Dermis blood vessel endothelial cell (primary cell): Measurements from ENCODE around the gene ADISSP. TPM values are rescaled to one million over a fixed set of nuclear protein-coding genes. Genes with fewer than 3 reads are reported as not detected.

Experiments
- DNase-seq: peaks from one replicate; pipeline ENCODE4 v3.0.0; 2010
- total RNA-seq: library from RNA; depleted of rRNA; stranded (reverse); fragments of >200 nt; gene quantifications from 2 replicates; pipeline ENCODE4 v1.2.3, GENCODE V29; 2014

Gene ADISSP
- total RNA-seq, 1 donor from 2014 or later, result 12.1 TPM

DNA sequence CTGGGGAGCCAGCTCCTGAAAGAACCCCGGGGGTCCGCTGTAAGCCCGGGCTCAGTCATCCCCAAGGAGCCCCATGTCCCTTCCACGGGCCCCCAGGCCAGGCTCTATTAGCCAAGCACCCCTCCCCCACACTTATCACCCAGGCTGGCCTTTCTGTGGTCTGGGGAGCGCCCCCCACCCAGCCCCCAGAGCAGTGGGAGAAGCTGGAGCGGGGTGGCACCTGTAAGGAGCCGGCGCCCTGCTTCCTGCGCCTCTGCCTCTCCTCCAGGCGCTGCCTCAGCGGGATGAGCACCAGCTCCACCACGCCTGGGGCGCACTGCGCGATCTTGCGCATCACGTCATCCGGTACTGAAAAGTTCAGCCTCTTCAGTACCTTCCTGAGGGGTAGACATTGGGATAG, 11.4 kb upstream of the ADISSP start:
- DNase-seq, result no peak

DNA sequence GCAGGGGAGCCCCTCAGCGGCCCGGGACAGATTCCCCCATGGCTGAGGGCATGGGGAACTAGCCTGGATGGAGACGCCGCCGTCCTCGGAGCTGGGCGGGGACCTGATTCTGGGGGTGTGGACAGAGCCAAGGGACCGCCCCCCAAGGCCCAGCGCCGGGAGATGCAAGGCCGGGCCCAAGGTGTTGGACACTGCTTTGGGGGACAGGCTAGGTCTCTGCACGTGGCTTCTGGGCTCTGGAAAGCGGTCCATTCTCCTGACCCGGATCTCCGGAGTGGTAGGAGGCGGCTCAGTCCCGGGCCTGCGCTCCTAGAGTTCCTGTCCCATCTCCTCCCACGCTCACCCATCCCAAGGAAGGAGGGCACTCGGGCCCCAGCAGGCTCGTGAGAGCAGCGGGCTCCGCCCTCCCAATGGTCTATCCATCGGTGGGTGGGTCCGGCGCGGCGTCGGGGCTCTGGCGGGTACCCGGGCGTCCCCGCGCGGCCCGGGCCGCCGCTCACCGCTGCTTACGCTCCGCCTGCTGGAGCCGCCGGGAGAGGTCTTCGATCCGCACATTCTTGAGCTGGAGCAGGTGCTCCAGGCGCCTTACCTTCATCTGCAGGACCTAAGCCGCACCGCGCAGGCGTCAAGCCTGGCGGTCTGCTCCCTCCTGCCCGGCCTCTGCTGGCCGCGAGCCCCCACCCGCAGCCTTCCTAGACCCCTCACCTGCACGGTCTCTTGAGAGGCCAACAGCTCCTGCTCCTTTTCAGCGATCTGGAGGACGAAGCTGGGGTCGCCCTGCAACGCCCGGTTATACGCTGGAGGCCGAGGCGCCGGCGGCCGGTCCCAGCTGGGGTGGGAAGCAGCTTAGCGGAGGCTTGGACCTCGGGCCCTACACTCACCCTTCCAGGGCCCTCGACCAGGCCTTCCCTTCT, 10.4 kb upstream of the ADISSP start:
- peak; percentile 41 for DNase-seq

- no peak for DNase-seq
Observed at GRCh38 chr20:3777381-3777715, 9.8 kb upstream of the ADISSP start.

GRCh38 chr20:3775457-3776108, 8.0 kb upstream of the ADISSP start:
- no peak for DNase-seq

DNA sequence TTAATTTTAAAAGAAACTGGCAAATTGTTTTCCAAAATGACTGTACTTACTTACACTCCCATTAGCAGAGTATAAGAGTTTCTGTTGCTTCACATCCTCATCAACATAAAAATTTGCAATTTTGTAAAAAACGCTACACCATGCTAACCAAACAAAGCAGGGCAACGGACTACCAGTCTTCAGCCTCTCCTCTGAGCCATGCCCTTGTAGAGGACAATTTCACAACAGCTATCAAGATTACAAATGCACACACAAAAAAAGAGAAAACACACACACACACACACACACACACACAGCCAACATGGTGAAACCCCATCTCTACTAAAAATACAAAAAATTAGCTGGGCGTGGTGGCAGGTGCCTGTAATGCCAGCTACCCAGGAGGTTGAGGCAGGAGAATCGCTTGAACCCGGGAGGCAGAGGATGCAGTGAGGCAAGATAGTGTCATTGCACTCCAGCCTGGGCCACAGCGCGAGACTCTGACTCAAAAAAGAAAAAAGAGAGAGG, 4.1 kb upstream of the ADISSP start:
- DNase-seq, result no peak

DNA sequence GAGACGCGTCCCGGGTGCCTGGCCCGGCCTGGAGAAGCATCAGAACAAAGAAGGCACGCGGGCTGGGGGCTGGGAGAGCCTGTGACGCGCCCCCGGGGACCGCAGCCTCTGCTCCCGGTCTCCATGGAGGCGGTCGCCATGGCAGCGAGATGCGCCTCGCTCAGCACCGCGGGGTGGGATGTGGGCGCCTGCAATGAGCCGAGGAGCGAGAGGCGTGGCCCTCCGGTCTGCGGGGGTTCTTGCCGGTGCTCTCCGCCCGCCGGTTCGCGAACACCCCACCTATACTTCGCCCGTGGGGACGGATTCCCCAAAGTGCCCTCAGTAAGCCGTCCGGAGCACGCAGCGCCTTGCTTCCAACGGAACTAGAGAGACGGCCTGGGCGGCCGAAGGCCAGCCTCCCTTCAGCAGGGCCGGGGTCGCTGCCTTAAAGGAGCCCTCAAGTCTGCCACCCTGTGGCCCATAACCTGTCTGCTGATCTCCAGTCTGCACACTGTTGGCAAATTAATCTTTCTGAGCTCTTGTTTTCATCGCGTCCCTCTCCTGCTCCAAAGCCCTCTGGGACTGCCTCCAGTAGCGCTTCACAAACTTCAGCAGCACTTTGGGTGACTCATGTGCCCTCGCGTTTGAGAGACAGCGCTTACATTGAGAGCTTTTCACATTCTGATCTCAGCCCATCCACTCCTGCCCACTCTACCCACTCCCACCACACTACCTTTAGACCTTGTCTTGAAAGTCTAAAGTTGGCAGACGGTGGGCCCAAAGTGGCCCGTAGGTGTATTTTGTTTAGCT, 983 bp upstream of the ADISSP start:
- peak; percentile 86 for DNase-seq

DNA sequence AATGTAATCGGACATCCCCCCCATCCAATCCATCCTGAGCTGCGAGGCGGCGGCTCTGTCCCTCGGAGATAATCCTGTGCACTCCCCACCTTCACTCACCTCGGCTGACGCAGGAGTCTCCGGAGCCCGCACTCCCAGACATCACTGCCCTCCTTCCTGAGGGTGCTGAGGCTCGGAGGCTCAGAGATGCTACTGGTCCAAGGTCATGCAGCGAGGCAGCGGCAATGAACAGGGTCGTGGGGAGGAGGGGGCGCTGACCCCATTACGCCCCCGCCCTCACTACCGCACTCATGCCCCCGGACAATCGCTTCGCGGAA, 485 bp downstream of the ADISSP start:
- DNase-seq, result peak; percentile 19

DNA sequence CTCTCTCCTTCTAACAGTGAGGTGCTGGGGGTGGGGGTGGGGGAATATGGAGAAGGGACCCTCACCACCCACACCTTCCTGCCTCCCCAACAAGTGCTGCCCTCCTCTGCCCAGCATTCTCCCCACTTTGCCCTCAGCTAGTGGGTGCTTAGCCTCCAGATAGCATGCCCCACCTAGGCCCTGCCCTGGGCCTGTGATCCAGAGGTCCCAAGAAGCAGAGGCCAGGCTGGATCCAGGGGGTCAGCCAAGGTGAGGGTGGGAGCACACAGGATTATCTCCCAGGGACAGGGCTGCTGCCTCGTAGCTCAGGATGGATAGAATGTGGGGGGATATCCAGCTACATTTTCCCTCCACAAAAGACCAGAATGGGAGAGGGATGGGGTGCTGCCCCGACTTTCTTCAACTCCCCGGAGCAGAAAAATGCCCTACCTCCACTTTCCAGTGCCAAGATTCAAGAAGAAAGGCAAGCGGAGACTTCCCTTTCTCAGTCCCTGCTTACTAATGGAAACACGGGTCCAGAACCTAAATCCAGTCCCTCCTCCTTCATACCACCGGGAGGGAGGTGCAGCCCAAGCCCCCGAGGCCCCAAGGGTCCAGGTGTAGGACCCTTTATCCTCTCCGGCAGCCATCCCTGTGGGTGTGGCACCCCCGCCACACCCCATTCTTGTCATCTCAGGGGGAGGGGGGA, 987 bp downstream of the ADISSP start:
- no peak for DNase-seq

DNA sequence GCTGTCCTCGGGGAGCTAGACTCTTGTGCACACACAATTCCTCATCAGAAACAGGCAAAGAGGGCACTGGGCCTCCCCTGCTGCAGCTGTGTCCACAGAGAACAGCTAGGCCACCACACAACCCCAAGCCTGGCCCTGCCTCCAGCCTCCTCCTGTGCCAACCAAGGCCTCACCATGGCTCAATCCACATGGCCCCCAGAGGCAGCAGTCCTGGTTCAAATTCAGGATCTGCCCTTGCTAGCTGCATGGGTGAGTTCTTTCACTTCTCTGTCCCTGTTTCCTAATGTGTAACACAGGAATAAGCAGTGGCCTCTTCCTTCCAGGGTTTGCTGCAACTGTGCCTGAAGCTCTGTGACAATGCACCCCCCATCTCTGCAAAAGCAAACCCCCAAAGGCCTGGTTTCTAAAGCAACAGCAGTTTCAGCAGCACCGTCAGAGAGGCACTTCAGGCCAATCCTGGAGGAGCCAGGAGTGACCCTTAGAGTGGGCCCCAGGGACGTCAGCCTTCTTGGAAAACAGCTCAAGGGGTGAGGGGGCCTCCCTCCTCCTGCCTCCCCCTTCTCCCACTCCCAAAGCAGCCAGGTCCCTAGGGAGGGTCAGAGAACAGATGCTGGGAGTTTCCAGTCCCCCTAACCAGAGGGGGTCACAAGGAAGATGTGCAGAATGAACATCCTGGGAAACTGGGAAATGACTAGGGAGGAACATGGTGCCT, 2.2 kb downstream of the ADISSP start:
- no peak for DNase-seq

GRCh38 chr20:3764659-3765058, 2.9 kb downstream of the ADISSP start:
- DNase-seq, result no peak

GRCh38 chr20:3763671-3764601, 3.6 kb downstream of the ADISSP start:
- DNase-seq, result no peak

DNA sequence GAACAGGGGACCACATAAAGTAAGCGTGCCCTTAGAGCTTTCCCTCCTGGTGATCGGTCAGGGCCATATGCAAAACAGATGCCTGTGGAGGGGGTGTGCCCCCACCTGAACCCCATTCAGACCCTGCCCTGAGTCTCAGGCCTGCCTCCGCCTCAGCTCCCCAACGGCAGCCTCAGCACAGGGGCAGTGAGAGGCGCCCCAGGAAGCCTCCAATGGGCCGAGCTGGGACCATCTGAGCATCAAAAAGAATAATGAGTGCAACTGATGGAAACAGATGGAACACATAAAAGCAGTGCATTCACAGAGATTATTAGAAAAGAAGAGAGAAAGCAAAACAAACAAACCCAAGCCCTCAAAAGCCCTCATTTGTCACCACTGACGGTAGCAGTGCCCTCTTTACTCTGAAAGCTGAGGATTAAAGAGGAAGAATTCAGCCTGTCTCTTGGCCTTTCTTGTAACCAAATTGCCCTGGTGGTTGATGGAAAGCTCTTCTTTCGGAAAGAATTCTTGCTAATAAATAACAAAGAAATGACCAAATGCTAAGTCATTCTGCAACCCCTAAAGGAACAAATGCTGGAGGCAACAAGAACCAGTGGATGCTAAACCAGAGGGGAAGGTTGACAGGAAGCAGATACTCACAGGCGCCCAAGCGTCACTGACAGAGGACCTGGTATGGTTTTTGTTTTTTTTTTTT, 6.8 kb downstream of the ADISSP start:
- no peak for DNase-seq

GRCh38 chr20:3759884-3760283, 7.7 kb downstream of the ADISSP start:
- DNase-seq, result no peak

DNA sequence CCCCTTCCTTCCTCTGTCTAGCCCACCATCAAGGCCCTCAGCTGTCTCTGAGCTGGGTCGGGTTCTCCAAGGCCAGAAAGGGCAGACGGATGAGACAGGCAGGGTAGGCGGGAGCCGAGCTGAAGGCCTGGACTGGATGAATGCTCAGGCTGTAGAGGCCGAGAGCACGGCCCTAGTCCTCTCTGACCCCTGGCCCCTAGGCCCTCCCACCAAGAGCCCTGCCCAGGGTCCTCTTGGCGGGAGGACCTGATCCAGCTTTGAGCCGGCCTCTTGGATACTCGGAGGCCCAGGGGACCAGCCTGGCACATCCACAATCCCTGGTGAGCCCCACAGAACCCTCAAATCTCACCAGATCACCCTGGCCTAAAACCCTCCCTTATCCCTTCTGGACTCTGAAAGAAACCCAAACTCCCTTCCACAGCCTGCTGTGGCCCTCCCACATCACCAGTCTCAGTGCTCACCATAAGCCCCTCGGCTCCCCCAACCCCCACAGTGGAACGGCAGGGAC, 8.2 kb downstream of the ADISSP start:
- DNase-seq, result no peak

DNA sequence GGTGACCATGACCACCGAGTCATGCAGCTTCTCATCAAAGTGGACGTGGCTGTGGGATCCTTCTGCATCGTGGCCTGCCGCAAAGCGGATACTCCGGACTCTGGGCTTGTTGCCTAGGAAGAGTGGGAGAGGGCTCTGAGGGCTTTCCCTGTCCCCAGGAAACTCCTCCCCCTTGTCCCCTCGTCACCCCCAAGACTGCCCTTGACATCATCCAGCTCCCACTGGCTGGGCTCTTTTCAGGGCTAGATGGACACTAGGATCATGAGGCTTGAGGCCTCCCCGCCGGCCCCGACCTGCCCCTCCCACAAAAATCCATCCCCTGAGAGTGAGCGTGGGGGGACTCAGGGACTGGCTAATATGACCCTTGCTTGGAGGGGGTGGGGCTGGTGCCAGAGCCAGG, 9.0 kb downstream of the ADISSP start:
- DNase-seq, result no peak

DNA sequence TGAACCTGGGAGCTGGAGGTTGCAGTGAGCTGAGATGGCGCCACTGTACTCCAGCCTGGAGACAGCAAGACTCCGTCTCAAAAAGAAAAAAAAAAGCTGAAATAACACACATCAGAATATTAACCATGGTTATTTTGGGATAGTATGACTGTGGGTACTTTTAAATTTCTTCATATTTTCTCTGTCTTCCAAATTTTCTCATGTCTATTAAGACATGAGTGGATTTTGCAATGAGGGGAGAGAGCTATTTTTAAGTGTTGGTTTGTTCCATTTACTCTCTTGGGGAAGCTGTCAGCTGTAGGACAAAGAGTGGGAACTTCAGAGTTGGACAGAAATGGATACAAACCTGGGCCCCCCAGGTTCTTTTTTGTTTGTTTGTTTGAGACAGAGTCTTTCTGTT, 10.3 kb downstream of the ADISSP start:
- DNase-seq, result no peak

DNA sequence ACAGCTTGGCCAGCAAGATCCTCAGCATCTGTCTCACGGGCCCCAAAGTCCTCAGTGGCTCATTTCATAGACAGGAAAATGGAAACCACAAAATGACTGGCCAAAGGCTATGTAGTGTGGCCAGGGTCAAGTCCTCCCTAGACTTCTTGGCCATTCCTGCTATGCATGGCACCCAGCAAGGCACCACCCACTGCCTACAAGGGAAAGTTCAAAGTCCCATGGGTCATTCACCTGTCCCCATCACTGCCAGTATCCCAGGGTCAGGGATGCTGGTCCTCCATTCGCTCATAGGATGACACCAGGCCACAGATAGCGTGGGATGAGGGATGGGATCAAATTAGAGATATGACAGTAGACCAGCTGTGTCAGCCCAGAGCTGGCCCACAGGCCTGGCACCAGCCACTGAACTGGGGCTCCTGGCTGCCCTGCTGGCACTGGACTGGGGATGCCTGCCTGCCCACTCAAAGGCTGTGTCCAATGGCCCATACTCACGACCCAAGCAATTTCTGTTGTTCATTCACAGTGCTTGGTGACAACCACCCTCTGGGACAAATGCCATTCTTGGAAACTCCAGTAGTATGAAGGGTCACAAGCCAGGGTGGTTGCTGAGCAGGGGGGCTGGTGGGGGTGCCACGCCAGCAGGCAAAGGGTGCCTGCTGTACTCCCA, 11.6 kb downstream of the ADISSP start:
- no peak for DNase-seq

- no peak for DNase-seq
Observed at GRCh38 chr20:3755269-3755668, 12.3 kb downstream of the ADISSP start.

DNA sequence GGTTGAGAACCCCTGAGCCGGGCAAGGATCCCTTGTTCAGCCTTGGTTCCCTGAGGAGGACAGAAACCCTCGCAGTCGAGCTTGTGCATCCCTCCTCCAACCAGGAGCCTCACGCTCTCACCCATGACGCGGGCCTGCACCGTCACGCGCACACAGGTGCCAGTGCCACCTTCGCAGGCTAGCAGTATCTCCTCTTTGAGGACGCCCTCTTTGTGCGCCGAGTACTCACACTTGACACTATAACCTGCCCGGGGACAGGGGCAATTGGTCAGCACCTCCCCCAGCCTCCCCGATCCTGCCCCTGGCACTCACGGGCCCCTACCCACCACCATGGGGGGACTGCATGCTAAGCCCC, 13.3 kb downstream of the ADISSP start:
- no peak for DNase-seq
